Measurements from ENCODE around the gene PCDHA4. TPM values are rescaled to one million over a fixed set of nuclear protein-coding genes. Genes with fewer than 3 reads are reported as not detected.
"Not testable (repeated sequence)": the region's sequence is repeated elsewhere in the genome, so short reads cannot be mapped to it uniquely, and the experiment has no call there.

PCDHA4 gene
- polyA plus RNA-seq, 2 of the 4 experiments (the other 2 are of a cell fraction) = 1.9 to 3.3 TPM

DNA sequence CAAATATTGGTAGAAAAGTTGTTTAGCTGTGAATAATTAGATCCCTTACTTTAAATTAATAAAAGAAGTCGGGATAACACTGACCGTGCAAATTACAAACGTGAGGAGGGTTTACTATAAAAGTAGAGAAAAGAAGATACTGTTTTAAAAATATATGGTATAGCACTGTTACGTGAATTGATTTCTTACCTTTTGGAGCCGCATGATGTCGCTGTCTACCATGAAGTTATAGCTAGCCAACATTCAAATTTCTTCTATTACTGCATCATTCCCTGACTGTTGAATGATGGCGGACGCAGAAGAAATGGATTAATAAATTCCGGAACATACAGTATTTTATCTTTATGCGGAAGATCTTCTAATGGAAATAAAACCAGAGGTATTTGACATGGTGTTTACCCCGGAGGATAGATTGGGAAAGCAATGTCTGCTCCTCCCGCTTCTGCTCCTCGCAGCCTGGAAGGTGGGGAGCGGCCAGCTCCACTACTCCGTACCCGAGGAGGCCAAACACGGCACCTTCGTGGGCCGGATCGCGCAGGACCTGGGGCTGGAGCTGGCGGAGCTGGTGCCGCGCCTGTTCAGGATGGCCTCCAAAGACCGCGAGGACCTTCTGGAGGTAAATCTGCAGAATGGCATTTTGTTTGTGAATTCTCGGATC lies 21.0 kb downstream of the PCDHA4 start, which contains the start of gene PCDHA6:
Gene PCDHA6, plus strand, starts transcription at position 257 of the 658 bp plus-strand sequence. Its CDS starts 132 bp downstream, at position 389.
- WGBS (ENCODE audit: missing lambda C conversion rate) = 62% methylated on average over 27 of the region's 27 CpGs
- TF ChIP-seq, protein P1, sequence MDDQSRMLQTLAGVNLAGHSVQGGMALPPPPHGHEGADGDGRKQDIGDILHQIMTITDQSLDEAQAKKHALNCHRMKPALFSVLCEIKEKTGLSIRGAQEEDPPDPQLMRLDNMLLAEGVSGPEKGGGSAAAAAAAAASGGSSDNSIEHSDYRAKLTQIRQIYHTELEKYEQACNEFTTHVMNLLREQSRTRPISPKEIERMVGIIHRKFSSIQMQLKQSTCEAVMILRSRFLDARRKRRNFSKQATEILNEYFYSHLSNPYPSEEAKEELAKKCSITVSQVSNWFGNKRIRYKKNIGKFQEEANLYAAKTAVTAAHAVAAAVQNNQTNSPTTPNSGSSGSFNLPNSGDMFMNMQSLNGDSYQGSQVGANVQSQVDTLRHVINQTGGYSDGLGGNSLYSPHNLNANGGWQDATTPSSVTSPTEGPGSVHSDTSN (IDR thresholded peaks at IDR 0.05) = no peak
- no peak for TF ChIP-seq PHF8 (IDR thresholded peaks at IDR 0.05; ENCODE audit: borderline replicate concordance, low read depth)
- no peak for TF ChIP-seq MAFK (IDR thresholded peaks at IDR 0.05; ENCODE audit: partially characterized antibody)
- TF ChIP-seq SREBF2 (IDR thresholded peaks at IDR 0.05) = no peak
- TF ChIP-seq CHD4 (IDR thresholded peaks at IDR 0.05; ENCODE audit: borderline replicate concordance) = no peak
- Histone ChIP-seq H3K4me3 (no peak within 1 kb of the TSS), H3K9me3 (no peaks in the 10 kb centered on the region), H3K4me1 (no peaks in the 10 kb centered on the region), H3K4me2 (no peak within 1 kb of the TSS), H3K27ac (no peak within 1 kb of the TSS)
- POLR2A ChIA-PET = no interaction called here
- ATAC-seq (no peak), DNase-seq (ENCODE audit: low read depth in 1 of 2, low spot score in 1 of 2) (no peak), FAIRE-seq (no peak)
- CTCF ChIA-PET = interaction anchor here (0.6 to 0.9 kb wide), 3 partner anchors 19 to 395 kb away, joined by 3 read pairs; partner anchors contain the start of genes PCDHB13 and PCDHB14

DNA sequence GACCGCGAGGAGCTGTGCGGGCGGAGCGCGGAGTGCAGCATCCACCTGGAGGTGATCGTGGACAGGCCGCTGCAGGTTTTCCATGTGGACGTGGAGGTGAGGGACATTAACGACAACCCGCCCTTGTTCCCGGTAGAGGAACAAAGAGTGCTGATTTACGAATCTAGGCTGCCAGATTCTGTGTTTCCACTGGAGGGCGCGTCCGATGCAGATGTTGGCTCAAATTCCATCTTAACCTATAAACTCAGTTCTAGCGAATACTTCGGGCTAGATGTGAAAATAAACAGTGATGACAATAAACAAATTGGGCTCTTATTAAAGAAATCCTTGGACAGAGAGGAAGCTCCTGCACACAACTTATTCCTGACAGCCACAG lies 21.5 kb downstream of the PCDHA4 start:
- POLR2A ChIA-PET = no interaction called here
- Histone ChIP-seq H3K4me1 (no peaks in the 10 kb centered on the region), H3K27ac (no peak overlapping the region), H3K4me3 (no peak overlapping the region), H3K4me2 (no peak overlapping the region), H3K9me3 (no peaks in the 10 kb centered on the region)
- TF ChIP-seq BHLHE40 (IDR thresholded peaks at IDR 0.05; ENCODE audit: low read depth, low read length) (no peak), RCOR1 (IDR thresholded peaks at IDR 0.05; ENCODE audit: low read depth, low read length) (no peak), HOXB5 (CRISPR knock-in tag; IDR thresholded peaks at IDR 0.05) (no peak), RARB (CRISPR knock-in tag; IDR thresholded peaks at IDR 0.05) (no peak), KDM1A (IDR thresholded peaks at IDR 0.05; ENCODE audit: low read depth) (no peak), FOSB (CRISPR knock-in tag; IDR thresholded peaks at IDR 0.05) (no peak), HDAC2 (IDR thresholded peaks at IDR 0.05) (no peak), EP300 (IDR thresholded peaks at IDR 0.05) (no peak), CHD2 (IDR thresholded peaks at IDR 0.05; ENCODE audit: low read length, partially characterized antibody) (no peak), SREBF2 (IDR thresholded peaks at IDR 0.05) (no peak), ZSCAN20 (CRISPR knock-in tag; IDR thresholded peaks at IDR 0.05) (no peak), ZC3H11A (IDR thresholded peaks at IDR 0.05) (no peak), ESRRA (IDR thresholded peaks at IDR 0.05; ENCODE audit: borderline replicate concordance, low read length) (no peak)
- TF ChIP-seq, protein P2, sequence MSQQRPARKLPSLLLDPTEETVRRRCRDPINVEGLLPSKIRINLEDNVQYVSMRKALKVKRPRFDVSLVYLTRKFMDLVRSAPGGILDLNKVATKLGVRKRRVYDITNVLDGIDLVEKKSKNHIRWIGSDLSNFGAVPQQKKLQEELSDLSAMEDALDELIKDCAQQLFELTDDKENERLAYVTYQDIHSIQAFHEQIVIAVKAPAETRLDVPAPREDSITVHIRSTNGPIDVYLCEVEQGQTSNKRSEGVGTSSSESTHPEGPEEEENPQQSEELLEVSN (IDR thresholded peaks at IDR 0.05; ENCODE audit: borderline replicate concordance, low read depth) = no peak
- TF ChIP-seq, protein P3, sequence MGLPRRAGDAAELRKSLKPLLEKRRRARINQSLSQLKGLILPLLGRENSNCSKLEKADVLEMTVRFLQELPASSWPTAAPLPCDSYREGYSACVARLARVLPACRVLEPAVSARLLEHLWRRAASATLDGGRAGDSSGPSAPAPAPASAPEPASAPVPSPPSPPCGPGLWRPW (IDR thresholded peaks at IDR 0.05) = no peak
- WGBS (ENCODE audit: missing lambda C conversion rate) = 74% methylated on average over 18 of the region's 18 CpGs
- no peak for FAIRE-seq
- ATAC-seq = no peak
- CTCF ChIA-PET = interaction anchor here (0.6 to 0.9 kb wide), 2 partner anchors 385 to 395 kb away, joined by 3 read pairs; partner anchors contain the start of genes PCDHB13 and PCDHB14
- DNase-seq (ENCODE audit: low read depth in 1 of 2, low spot score in 1 of 2) = no peak

DNA sequence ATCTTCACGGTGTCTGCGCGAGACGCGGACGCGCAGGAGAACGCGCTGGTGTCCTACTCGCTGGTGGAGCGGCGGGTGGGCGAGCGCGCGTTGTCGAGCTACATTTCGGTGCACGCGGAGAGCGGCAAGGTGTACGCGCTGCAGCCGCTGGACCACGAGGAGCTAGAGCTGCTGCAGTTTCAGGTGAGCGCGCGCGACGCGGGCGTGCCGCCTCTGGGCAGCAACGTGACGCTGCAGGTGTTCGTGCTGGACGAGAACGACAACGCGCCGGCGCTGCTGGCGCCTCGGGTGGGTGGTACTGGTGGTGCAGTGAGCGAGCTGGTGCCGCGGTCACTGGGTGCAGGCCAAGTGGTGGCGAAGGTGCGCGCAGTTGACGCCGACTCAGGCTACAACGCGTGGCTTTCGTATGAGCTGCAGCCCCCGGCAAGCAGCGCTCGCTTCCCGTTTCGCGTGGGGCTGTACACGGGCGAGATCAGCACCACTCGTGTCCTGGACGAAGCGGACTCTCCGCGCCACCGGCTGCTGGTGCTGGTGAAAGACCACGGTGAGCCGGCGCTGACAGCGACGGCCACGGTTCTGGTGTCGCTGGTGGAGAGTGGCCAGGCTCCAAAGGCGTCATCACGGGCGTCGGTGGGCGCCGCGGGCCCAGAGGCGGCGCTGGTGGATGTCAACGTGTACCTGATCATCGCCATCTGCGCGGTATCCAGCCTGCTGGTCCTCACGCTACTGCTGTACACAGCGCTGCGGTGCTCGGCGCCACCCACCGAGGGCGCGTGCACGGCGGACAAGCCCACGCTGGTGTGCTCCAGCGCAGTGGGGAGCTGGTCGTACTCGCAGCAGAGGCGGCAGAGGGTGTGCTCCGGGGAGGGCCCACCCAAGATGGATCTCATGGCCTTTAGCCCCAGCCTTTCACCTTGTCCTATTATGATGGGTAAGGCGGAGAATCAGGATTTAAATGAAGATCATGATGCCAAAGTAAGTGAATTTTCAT lies 22.9 kb downstream of the PCDHA4 start:
- H3K4me3 ChIP-seq; H3K4me1 ChIP-seq; POLR2A ChIA-PET; H3K9me3 ChIP-seq; DNase-seq (ENCODE audit: low read depth in 1 of 2, low spot score in 1 of 2); ATAC-seq; H3K4me2 ChIP-seq; H3K27ac ChIP-seq; FAIRE-seq; CTCF ChIA-PET: not testable (repeated sequence)
- WGBS (ENCODE audit: missing lambda C conversion rate) = 88% methylated on average over 91 of the region's 106 CpGs
